Esophagus muscularis mucosa (tissue), 4 donors: ENCODE data around the gene COA5. TPM values are rescaled to one million over a fixed set of nuclear protein-coding genes. Genes with fewer than 3 reads are reported as not detected.

ENCODE experiments used
- DNase-seq: peaks from one replicate; pipeline ENCODE4 v3.0.0-alpha.2; 2017; ENCODE audit errors: extremely low spot score
- H3K27ac ChIP-seq, 4 donors: fragments of 200-600 bp; sonication (generic); replicated peaks in 1 of 4; 1 replicate in 3 of 4; 2 replicates in 1 of 4; pipeline ENCODE4 v1.5.1; 2016 to 2019; ENCODE audit warnings: mild to moderate bottlenecking in 1 of 4
- H3K27me3 ChIP-seq, 4 donors: fragments of 200-600 bp; sonication (generic); one replicate each; pipeline versions ENCODE4 v1.5.1 to v1.6.0; 2016 to 2019
- H3K36me3 ChIP-seq, 4 donors: fragments of 200-600 bp; sonication (generic); one replicate each; pipeline ENCODE4 v1.5.1; 2016 to 2019
- H3K4me1 ChIP-seq, 4 donors: fragments of 200-600 bp; sonication (generic); one replicate each; pipeline ENCODE4 v1.5.1; 2016 to 2019
- H3K4me3 ChIP-seq, 4 donors: fragments of 200-600 bp; sonication (generic); 1 replicate in 2 of 4; 2 replicates in 2 of 4; pipeline ENCODE4 v1.5.1; 2016 to 2019; ENCODE audit warnings: mild to moderate bottlenecking in 4 of 4, moderate library complexity in 1 of 4
- H3K9me3 ChIP-seq, 4 donors: fragments of 200-600 bp; sonication (generic); 1 replicate in 3 of 4; 2 replicates in 1 of 4; pipeline ENCODE4 v1.5.1; 2016 to 2019
- CTCF ChIP-seq, 3 experiments: fragments of 200-600 bp in 2 of 3; fragments of 450-650 bp in 1 of 3; sonication (generic) in 2 of 3; IDR thresholded peaks; one replicate each; pipeline ENCODE4 v1.5.1; 2017 to 2019; ENCODE audit warnings: antibody characterized with exemption in 3 of 3, mild to moderate bottlenecking in 2 of 3, moderate library complexity in 1 of 3
- EP300 ChIP-seq: sonication (generic); formaldehyde crosslinking; IDR thresholded peaks from one replicate; pipeline ENCODE4 v1.6.1; 2017; ENCODE audit warnings: antibody characterized with exemption
- POLR2A ChIP-seq: fragments of 450-650 bp; IDR thresholded peaks from one replicate; pipeline ENCODE4 v1.6.1; 2017; ENCODE audit warnings: antibody characterized with exemption, moderate library complexity, mild to moderate bottlenecking, low read depth
- POLR2AphosphoS5 ChIP-seq, 2 donors: sonication (generic); formaldehyde crosslinking; IDR thresholded peaks; one replicate each; pipeline ENCODE4 v1.6.1; 2017; ENCODE audit warnings: antibody characterized with exemption in 2 of 2
- WGBS: methylation state at CpG from one replicate; pipeline ENCODE4 v1.1.5; 2018; 5-methylcytosine and 5-hydroxymethylcytosine counted together
- intact Hi-C: fragments of 100-400 bp; cut with DNase I; formaldehyde crosslinking; loops from one replicate; pipeline ENCODE4 v1.15.1; 2023
- total RNA-seq, 4 donors: library from RNA; depleted of rRNA; stranded (reverse); fragments of >200 nt; gene quantifications; one replicate each; pipeline versions ENCODE4 v1.1.0 to v1.2.1, GENCODE V29; 2016

COA5 gene, protein sequence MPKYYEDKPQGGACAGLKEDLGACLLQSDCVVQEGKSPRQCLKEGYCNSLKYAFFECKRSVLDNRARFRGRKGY
- total RNA-seq: 10 to 100 TPM; 28.3 to 48.2 (median 31.7) TPM

DNA sequence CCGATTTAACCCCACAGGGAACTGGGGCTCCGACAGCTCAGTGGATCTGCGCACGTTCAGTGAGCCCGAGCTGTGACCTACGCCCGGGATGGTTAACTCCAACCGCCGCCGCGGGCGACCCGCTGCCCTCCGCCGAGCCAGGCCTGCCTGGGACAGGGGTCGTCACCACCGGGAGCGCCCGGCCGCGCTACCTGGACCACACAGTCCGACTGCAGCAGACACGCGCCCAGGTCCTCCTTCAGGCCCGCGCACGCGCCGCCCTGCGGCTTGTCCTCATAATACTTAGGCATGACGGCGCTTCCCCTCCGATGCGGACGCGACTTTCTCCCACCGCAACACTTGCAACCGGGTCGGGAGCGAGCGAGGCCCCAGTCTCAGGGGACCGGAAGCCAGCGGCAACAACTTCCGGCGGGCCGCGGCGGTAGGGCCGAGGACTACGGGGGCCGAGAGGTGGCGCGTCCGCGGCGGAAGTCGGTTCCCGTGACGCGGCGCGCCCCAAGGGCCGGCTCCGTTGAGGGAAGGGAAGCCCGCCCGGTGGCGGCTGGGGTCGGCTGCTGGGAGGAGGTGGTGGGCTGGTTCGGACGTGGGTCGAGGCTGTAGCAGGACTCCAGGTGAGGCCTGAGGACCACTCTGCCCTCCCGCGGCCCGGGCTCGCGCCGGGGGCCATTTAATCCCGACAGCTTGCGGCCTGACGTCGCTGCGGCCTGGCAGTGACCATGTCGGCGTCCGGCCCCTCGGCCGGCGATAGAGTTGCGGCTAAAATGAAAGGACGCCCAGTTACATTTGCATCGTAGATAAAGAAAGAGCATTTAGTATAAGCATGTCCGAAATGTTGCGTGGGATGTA is at the start of gene COA5, which contains the start of gene UNC50:
Gene COA5, minus strand, starts transcription at position 397 of the 846 bp plus-strand sequence. Its CDS starts 107 bp downstream, at position 290.
Gene UNC50, plus strand, starts transcription at position 474 of the 846 bp plus-strand sequence. CDS start 1,171 bp downstream, outside the sequence.
- intact Hi-C loops: loop anchor here (10.0 kb wide), 1 partner anchor 164 kb away; the partner anchor contains the start of gene INPP4A
- Histone ChIP-seq H3K9me3 (no peaks in the 10 kb centered on the region), H3K36me3 (peaks cover 13 to 38% (median 27%) of the 10 kb centered on the region in 4 donors), H3K27ac (peak within 1 kb of the TSS; percentile 96 to 98 (median 98)), H3K4me1 (peaks cover 47 to 73% (median 61%) of the 10 kb centered on the region in 4 donors), H3K4me3 (peak within 1 kb of the TSS; percentile 72 to 98 (median 94)), H3K27me3 (peaks cover 0 to 4% (median 0%) of the 10 kb centered on the region in 4 donors)
- WGBS: 0% methylated on average over 32 of the region's 93 CpGs
- TF ChIP-seq CTCF (IDR thresholded peaks at IDR 0.05): no peak
- peak; percentile 84 for TF ChIP-seq POLR2A
- no peak for TF ChIP-seq EP300
- peak; percentile 95 to 97 for TF ChIP-seq POLR2AphosphoS5 (IDR thresholded peaks at IDR 0.05)
- peak; percentile 97 for DNase-seq

GRCh38 chr2:98656800-98657199 is 48.5 kb upstream of the COA5 start:
- H3K4me1 ChIP-seq: no peaks in the 10 kb centered on the region
- H3K27ac ChIP-seq: no peak overlapping the region
- no peaks in the 10 kb centered on the region for H3K9me3 ChIP-seq
- no peaks in the 10 kb centered on the region for H3K27me3 ChIP-seq
- peaks cover 0 to 8% (median 2%) of the 10 kb centered on the region in 4 donors for H3K36me3 ChIP-seq
- intact Hi-C loops: no loop called here
- H3K4me3 ChIP-seq: no peak overlapping the region
- TF ChIP-seq POLR2AphosphoS5 (IDR thresholded peaks at IDR 0.05): no peak
- no peak for TF ChIP-seq POLR2A
- no peak for TF ChIP-seq CTCF (IDR thresholded peaks at IDR 0.05)
- WGBS: 74% methylated on average over 4 of the region's 4 CpGs
- DNase-seq: no peak

GRCh38 chr2:98654699-98655495 is 46.6 kb upstream of the COA5 start:
- no peak overlapping the region for H3K27ac ChIP-seq

More at GRCh38 chr2:98654699-98655495, 46.6 kb upstream of the COA5 start:
- intact Hi-C loops: no loop called here
- no peak for DNase-seq
- Histone ChIP-seq H3K4me3 (no peak overlapping the region), H3K27me3 (no peaks in the 10 kb centered on the region), H3K4me1 (no peaks in the 10 kb centered on the region), H3K9me3 (no peaks in the 10 kb centered on the region), H3K36me3 (peaks cover 0 to 3% (median 0%) of the 10 kb centered on the region in 4 donors)
- 81% methylated on average over 3 of the region's 3 CpGs for WGBS
- TF ChIP-seq POLR2A (no peak), POLR2AphosphoS5 (IDR thresholded peaks at IDR 0.05) (no peak), CTCF (IDR thresholded peaks at IDR 0.05) (no peak), EP300 (no peak)
